Suprapubic skin (tissue), 4 donors: ENCODE measurements around the gene KDM4B. TPM values are rescaled to one million over a fixed set of nuclear protein-coding genes. Genes with fewer than 3 reads are reported as not detected.
"Not testable (repeated sequence)": the region's sequence is repeated elsewhere in the genome, so short reads cannot be mapped to it uniquely, and the experiment has no call there.

ENCODE experiments used
- DNase-seq, 2 donors: peaks; one replicate each; pipeline ENCODE4 v3.0.0-alpha.2; 2019; ENCODE audit warnings: low spot score in 2 of 2
- H3K27ac ChIP-seq: fragments of 200-600 bp; sonication (generic); one replicate; pipeline ENCODE4 v1.5.1; 2019
- H3K27me3 ChIP-seq: fragments of 200-600 bp; sonication (generic); one replicate; pipeline ENCODE4 v1.5.1; 2019
- H3K36me3 ChIP-seq: fragments of 200-600 bp; sonication (generic); one replicate; pipeline ENCODE4 v1.5.1; 2019
- H3K4me1 ChIP-seq: fragments of 200-600 bp; sonication (generic); one replicate; pipeline ENCODE4 v1.5.1; 2019
- H3K4me3 ChIP-seq: fragments of 200-600 bp; sonication (generic); one replicate; pipeline ENCODE4 v1.5.1; 2019; ENCODE audit warnings: mild to moderate bottlenecking
- H3K9me3 ChIP-seq: fragments of 200-600 bp; sonication (generic); one replicate; pipeline ENCODE4 v1.5.1; 2019
- CTCF ChIP-seq, 2 donors: fragments of 200-600 bp in 1 of 2; fragments of 450-650 bp in 1 of 2; sonication (generic) in 1 of 2; IDR thresholded peaks; one replicate each; pipeline ENCODE4 v1.5.1; 2016 to 2019; ENCODE audit warnings: antibody characterized with exemption in 2 of 2, mild to moderate bottlenecking in 1 of 2, moderate library complexity in 1 of 2
- EP300 ChIP-seq: sonication (generic); formaldehyde crosslinking; IDR thresholded peaks from one replicate; pipeline ENCODE4 v1.6.1; 2017; ENCODE audit warnings: antibody characterized with exemption
- POLR2A ChIP-seq, 2 donors: fragments of 450-650 bp; IDR thresholded peaks; one replicate each; pipeline ENCODE4 v1.6.1; 2017; ENCODE audit warnings: antibody characterized with exemption in 2 of 2, mild to moderate bottlenecking in 2 of 2, moderate library complexity in 2 of 2
- POLR2AphosphoS5 ChIP-seq, 3 donors: sonication (generic); formaldehyde crosslinking; IDR thresholded peaks; one replicate each; pipeline ENCODE4 v1.6.1; 2017; ENCODE audit warnings: antibody characterized with exemption in 3 of 3
- WGBS: methylation state at CpG from one replicate; pipeline ENCODE4 v1.1.5; 2018; 5-methylcytosine and 5-hydroxymethylcytosine counted together
- total RNA-seq, 4 donors: library from RNA; depleted of rRNA; stranded (reverse); fragments of >200 nt; gene quantifications; one replicate each; pipeline ENCODE4 v1.1.0, GENCODE V29; 2016

KDM4B gene
- total RNA-seq, 4 donors from 2014 or later, result 34.2 to 82.7 (median 48.7) TPM

DNA sequence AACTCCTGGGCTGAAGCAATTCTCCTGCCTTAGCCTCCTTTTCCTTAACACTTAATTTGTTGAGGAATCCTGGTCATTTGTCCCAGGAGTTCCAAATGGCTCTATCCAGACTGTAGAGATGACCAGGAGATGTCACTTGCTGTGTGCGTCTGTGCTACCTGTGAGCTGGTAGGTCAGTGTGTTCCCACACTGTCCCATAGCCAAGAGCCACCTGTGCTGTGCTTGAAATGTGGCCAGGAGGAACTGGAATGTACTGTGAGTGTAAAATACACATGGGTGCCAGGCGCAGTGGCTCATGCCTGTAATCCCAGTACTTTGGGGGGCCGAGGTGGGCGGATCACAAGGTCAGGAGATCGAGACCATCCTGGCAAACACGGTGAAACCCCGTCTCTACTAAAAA lies 29.4 kb upstream of the KDM4B start:
- no peak overlapping the region for H3K4me3 ChIP-seq
- no peaks in the 10 kb centered on the region for H3K4me1 ChIP-seq
- H3K27ac ChIP-seq, result no peak overlapping the region
- DNase-seq, result no peak
- H3K9me3 ChIP-seq, result no peaks in the 10 kb centered on the region
- 97% methylated on average over 6 of the region's 7 CpGs for WGBS
- no peaks in the 10 kb centered on the region for H3K27me3 ChIP-seq
- TF ChIP-seq EP300 (no peak), CTCF (IDR thresholded peaks at IDR 0.05) (no peak), POLR2A (IDR thresholded peaks at IDR 0.05) (no peak), POLR2AphosphoS5 (IDR thresholded peaks at IDR 0.05) (no peak)
- no peaks in the 10 kb centered on the region for H3K36me3 ChIP-seq

GRCh38 chr19:4941638-4942169 lies 27.2 kb upstream of the KDM4B start:
- H3K27me3 ChIP-seq, H3K4me1 ChIP-seq, DNase-seq, H3K4me3 ChIP-seq, H3K36me3 ChIP-seq, H3K27ac ChIP-seq, H3K9me3 ChIP-seq: not testable (repeated sequence)
- WGBS, result 94% methylated on average over 14 of the region's 35 CpGs

GRCh38 chr19:4950650-4951049 lies 18.3 kb upstream of the KDM4B start:
- not testable (repeated sequence) for H3K36me3 ChIP-seq, H3K4me1 ChIP-seq, DNase-seq, H3K9me3 ChIP-seq, H3K27ac ChIP-seq, H3K4me3 ChIP-seq, H3K27me3 ChIP-seq
- WGBS, result 80% methylated on average over 16 of the region's 23 CpGs

DNA sequence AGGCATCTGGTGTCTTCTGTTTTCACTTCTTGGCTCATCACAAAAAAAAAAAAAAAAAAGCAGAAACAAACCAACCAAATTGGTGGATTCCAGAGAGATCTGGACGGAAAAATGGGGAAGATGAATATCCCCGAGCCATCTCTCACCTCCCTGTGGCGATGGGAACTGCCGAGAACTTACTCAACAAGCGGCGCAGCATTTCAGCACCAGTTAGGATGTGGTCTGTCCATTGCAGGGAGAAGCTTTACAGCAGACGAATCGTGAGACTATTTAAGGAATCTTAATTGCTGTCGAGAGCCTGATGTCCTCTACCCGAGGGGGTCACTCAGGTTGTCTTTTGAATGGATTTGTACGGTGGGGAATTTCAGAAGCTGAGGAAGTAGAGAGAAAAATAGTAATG lies 17.3 kb upstream of the KDM4B start:
- Histone ChIP-seq H3K36me3 (no peaks in the 10 kb centered on the region), H3K27ac (no peak overlapping the region), H3K9me3 (no peaks in the 10 kb centered on the region), H3K4me3 (no peak overlapping the region), H3K27me3 (no peaks in the 10 kb centered on the region), H3K4me1 (no peaks in the 10 kb centered on the region)
- no peak for DNase-seq
- WGBS, result 84% methylated on average over 11 of the region's 11 CpGs
- TF ChIP-seq POLR2AphosphoS5 (IDR thresholded peaks at IDR 0.05) (no peak), EP300 (no peak), POLR2A (IDR thresholded peaks at IDR 0.05) (no peak), CTCF (IDR thresholded peaks at IDR 0.05) (no peak)

DNA sequence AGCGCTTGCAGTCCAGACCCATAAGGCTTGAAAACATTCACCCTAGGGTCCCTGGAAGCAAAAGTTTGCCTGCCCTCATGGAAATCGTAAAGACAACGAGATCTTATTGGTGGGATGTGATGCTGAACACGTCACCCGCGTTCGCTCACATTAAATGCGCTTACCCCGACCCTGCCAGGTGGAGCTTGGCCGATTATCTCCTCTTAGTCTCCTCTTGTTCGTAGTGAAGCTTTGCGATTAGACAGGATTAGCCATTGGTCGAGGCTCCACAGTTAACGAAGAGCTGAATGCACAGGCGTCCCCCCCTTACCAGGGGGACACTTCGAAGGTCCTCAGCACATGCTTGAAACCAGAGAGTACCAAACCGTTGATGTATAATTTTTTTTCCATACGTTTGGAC lies 16.0 kb upstream of the KDM4B start:
- Histone ChIP-seq H3K36me3 (no peaks in the 10 kb centered on the region), H3K27me3 (no peaks in the 10 kb centered on the region)
- 93% methylated on average over 18 of the region's 18 CpGs for WGBS

GRCh38 chr19:4954320-4955149 lies 14.4 kb upstream of the KDM4B start:
- not testable (repeated sequence) for H3K4me3 ChIP-seq, H3K27me3 ChIP-seq, H3K36me3 ChIP-seq, DNase-seq, H3K4me1 ChIP-seq, H3K27ac ChIP-seq, H3K9me3 ChIP-seq
- 89% methylated on average over 33 of the region's 46 CpGs for WGBS

More for the DNA sequence above, 16.0 kb upstream of the KDM4B start:
- no peak overlapping the region for H3K4me3 ChIP-seq
- H3K4me1 ChIP-seq, result no peaks in the 10 kb centered on the region
- TF ChIP-seq POLR2A (IDR thresholded peaks at IDR 0.05) (no peak), POLR2AphosphoS5 (IDR thresholded peaks at IDR 0.05) (no peak), CTCF (IDR thresholded peaks at IDR 0.05) (no peak), EP300 (no peak)
- DNase-seq, result no peak
- no peaks in the 10 kb centered on the region for H3K9me3 ChIP-seq
- no peak overlapping the region for H3K27ac ChIP-seq

GRCh38 chr19:4955274-4955673 lies 13.6 kb upstream of the KDM4B start:
- WGBS, result 97% methylated on average over 10 of the region's 10 CpGs
- no peak for DNase-seq
- Histone ChIP-seq H3K9me3 (no peaks in the 10 kb centered on the region), H3K36me3 (no peaks in the 10 kb centered on the region), H3K4me3 (no peak overlapping the region), H3K27me3 (no peaks in the 10 kb centered on the region), H3K4me1 (no peaks in the 10 kb centered on the region), H3K27ac (no peak overlapping the region)
- TF ChIP-seq POLR2AphosphoS5 (IDR thresholded peaks at IDR 0.05), result no peak
- TF ChIP-seq EP300, result no peak
- TF ChIP-seq CTCF (IDR thresholded peaks at IDR 0.05), result no peak
- no peak for TF ChIP-seq POLR2A (IDR thresholded peaks at IDR 0.05)
